K562 (cell line): Measurements from ENCODE around the gene UBR3. TPM values are rescaled to one million over a fixed set of nuclear protein-coding genes. Genes with fewer than 3 reads are reported as not detected.

ENCODE experiments used
- ATAC-seq: fragments of 200-7000 bp; cut with Tn5 transposase; 3 replicates; pipeline ENCODE4 v1.9.1; 2020; ENCODE audit warnings: moderate library complexity
- BruUV-seq: library from RNA; stranded (reverse); fragments of 400-500 nt; replicated peaks from 2 replicates; lab custom pipeline; 2021; lab: Mats Ljungman, UMichigan
- CTCF ChIA-PET: fragments of 300-600 bp; formaldehyde crosslinking; extraction: SDS; loops from one replicate; lab custom pipeline; 2021; ENCODE audit warnings: low intra/inter-chr PET ratio; lab: Yijun Ruan, JAX
- POLR2A ChIA-PET: fragments of 300-600, 350-650 bp; sonication (Branson Sonifier 250); formaldehyde crosslinking; extraction: SDS; loops from one replicate; lab custom pipeline; 2021; ENCODE audit warnings: antibody characterized with exemption, inconsistent platforms; lab: Yijun Ruan, JAX
- DNase-seq, 4 experiments: peaks; one replicate each; pipeline versions ENCODE4 v3.0.0 to v3.0.0-alpha.2; 2011 to 2018; ENCODE audit warnings: low spot score in 3 of 4, mixed read lengths in 3 of 4; ENCODE audit errors: extremely low read depth in 1 of 4
- FAIRE-seq: peaks from 2 replicates; lab custom pipeline; 2011; peaks lifted over from hg19 to GRCh38; lab: Jason Lieb, UNC
- H2AFZ ChIP-seq: 2 replicates; pipeline ENCODE4 v1.6.0; 2011; ENCODE audit warnings: low read depth, low read length, control low read depth, inconsistent platforms
- H3K27ac ChIP-seq: fragments of 200-600 bp; 3 replicates; pipeline ENCODE4 v1.8.0; 2011; ENCODE audit warnings: low read depth, mild to moderate bottlenecking, control low read depth, inconsistent platforms, low read length, moderate library complexity, mixed read lengths; ENCODE audit errors: extremely low read depth
- H3K27me3 ChIP-seq, 2 experiments: fragments of 300-600 bp in 1 of 2; 2 replicates in 1 of 2; 3 replicates in 1 of 2; pipeline versions ENCODE4 v1.6.0 to v1.8.0; 2011; ENCODE audit warnings: inconsistent platforms in 2 of 2, low read length in 2 of 2, mild to moderate bottlenecking in 1 of 2, mixed read lengths in 1 of 2, moderate library complexity in 1 of 2; ENCODE audit not compliant: control insufficient read depth in 2 of 2, insufficient read depth in 2 of 2
- H3K36me3 ChIP-seq: fragments of 300-600 bp; 3 replicates; pipeline ENCODE4 v1.8.0; 2011; ENCODE audit warnings: mild to moderate bottlenecking, low read length, inconsistent platforms; ENCODE audit not compliant: control insufficient read depth, insufficient read depth
- H3K4me1 ChIP-seq, 2 experiments: fragments of 200-600 bp in 1 of 2; replicated peaks in 1 of 2; 2 replicates in 1 of 2; 3 replicates in 1 of 2; pipeline versions ENCODE4 v1.5.1 to v1.8.0; 2011; ENCODE audit warnings: inconsistent platforms in 2 of 2, low read length in 2 of 2, mild to moderate bottlenecking in 1 of 2, mixed read lengths in 1 of 2, moderate library complexity in 1 of 2; ENCODE audit not compliant: control insufficient read depth in 2 of 2, insufficient read depth in 2 of 2
- H3K4me2 ChIP-seq: 2 replicates; pipeline ENCODE4 v1.6.1; 2011; ENCODE audit warnings: low read length, control low read depth, inconsistent platforms, mixed read lengths; ENCODE audit not compliant: insufficient read depth
- H3K4me3 ChIP-seq: fragments of 200-600 bp; sonication (generic), shearing (Covaris generic); 2 replicates; pipeline ENCODE4 v1.5.1; 2016; ENCODE audit warnings: control low read depth, inconsistent platforms
- H3K79me2 ChIP-seq: fragments of 200-600 bp; 3 replicates; pipeline ENCODE4 v1.8.0; 2011; ENCODE audit warnings: low read length, inconsistent platforms; ENCODE audit not compliant: control insufficient read depth, insufficient read depth
- H3K9ac ChIP-seq, 2 experiments: 2 replicates each; pipeline versions ENCODE4 v1.6.0 to v1.6.1; 2011; ENCODE audit warnings: low read depth in 2 of 2, low read length in 2 of 2, control low read depth in 1 of 2, inconsistent platforms in 1 of 2, mild to moderate bottlenecking in 1 of 2, mixed read lengths in 1 of 2; ENCODE audit not compliant: insufficient read depth in 1 of 2
- H3K9me1 ChIP-seq: one replicate; pipeline ENCODE4 v1.6.0; 2011; ENCODE audit warnings: inconsistent platforms, mild to moderate bottlenecking, low read length, moderate library complexity; ENCODE audit not compliant: control insufficient read depth, insufficient read depth
- H3K9me3 ChIP-seq: replicated peaks from 2 replicates; pipeline ENCODE4 v1.5.1; 2011; ENCODE audit warnings: low read depth, low read length, inconsistent platforms; ENCODE audit not compliant: control insufficient read depth, insufficient read depth
- H4K20me1 ChIP-seq: replicated peaks from 2 replicates; pipeline ENCODE4 v1.6.1; 2011; ENCODE audit warnings: low read length, inconsistent platforms, mixed read lengths; ENCODE audit not compliant: control insufficient read depth, insufficient read depth
- C11orf30 ChIP-seq: fragments of 450-650 bp; IDR thresholded peaks from 2 replicates; pipeline ENCODE4 v1.6.1; 2016; ENCODE audit warnings: low read depth, mild to moderate bottlenecking
- ETV1 ChIP-seq: fragments of 450-650 bp; conservative IDR thresholded peaks from 2 replicates; pipeline ENCODE4 v1.6.1; 2016; ENCODE audit warnings: missing genetic modification characterization, control low read depth, low read depth, missing compliant biosample characterization
- NR4A1 ChIP-seq, 2 experiments: fragments of 250-450 bp in 1 of 2; fragments of 450-650 bp in 1 of 2; sonication (Bioruptor Pico) in 1 of 2; IDR thresholded peaks; 2 replicates each; pipeline versions ENCODE4 v1.4.0 to v1.6.1; 2016 to 2020; ENCODE audit warnings: mild to moderate bottlenecking in 2 of 2, missing compliant biosample characterization in 1 of 2, missing genetic modification characterization in 1 of 2, moderate library complexity in 1 of 2
- PTRF ChIP-seq: fragments of 450-650 bp; IDR thresholded peaks from 2 replicates; pipeline ENCODE4 v1.6.1; 2016; ENCODE audit warnings: mild to moderate bottlenecking, missing genetic modification characterization, missing compliant biosample characterization
- ZNF445 ChIP-seq: fragments of 250-450 bp; sonication (Bioruptor Pico); IDR thresholded peaks from 2 replicates; pipeline ENCODE4 v1.4.0; 2020; ENCODE audit warnings: low read depth, mild to moderate bottlenecking, moderate library complexity
- ZNF76 ChIP-seq: fragments of 250-450 bp; sonication (Bioruptor Pico); IDR thresholded peaks from 2 replicates; pipeline ENCODE4 v1.4.0; 2020; ENCODE audit warnings: mild to moderate bottlenecking, moderate library complexity, borderline replicate concordance
- ZNF79 ChIP-seq: fragments of 250-450 bp; sonication (Bioruptor Pico); IDR thresholded peaks from 2 replicates; pipeline ENCODE4 v1.4.0; 2020; ENCODE audit warnings: low read depth, mild to moderate bottlenecking, moderate library complexity
- in situ Hi-C: fragments of 300-500 bp; cut with MboI; formaldehyde crosslinking; loops from 4 replicates; pipeline ENCODE4 v1.15.0; 2018; ENCODE audit warnings: inconsistent platforms, mixed read lengths
- intact Hi-C: fragments of 100-400 bp; cut with micrococcal nuclease; formaldehyde crosslinking; loops from 2 replicates; pipeline ENCODE4 v1.14.2; 2022
- polyA plus RNA-seq, 8 experiments: library from polyadenylated mRNA; depleted of rRNA in 4 of 8; stranded (reverse) in 5 of 8; unstranded in 3 of 8; fragments of >200 nt; fragmentation: Nextera tagmentation in 2 of 8; fragmentation: Illumina TruSeq in 1 of 8; extraction: Ambion mirVana in 2 of 8; extraction: Trizol in 1 of 8; gene quantifications; 2 replicates each; pipeline versions ENCODE4 v1.2.1 to v1.2.3, GENCODE V29; 2011 to 2014; ENCODE audit warnings: inconsistent platforms in 1 of 8, missing spikeins in 1 of 8
- total RNA-seq, 7 experiments: library from RNA; depleted of rRNA in 6 of 7; stranded (reverse); fragments of >200 nt in 6 of 7; fragmentation: Illumina TruSeq in 2 of 7; extraction: Trizol in 2 of 7; gene quantifications; 2 replicates each; pipeline versions ENCODE4 v1.2.1 to v1.2.3, GENCODE V29; 2011 to 2021; ENCODE audit warnings: low replicate concordance in 1 of 7
- TF ChIP-seq, protein P1 (sequence below): sonication (generic); formaldehyde crosslinking; IDR thresholded peaks from 2 replicates; pipeline ENCODE4 v1.8.1; 2022; ENCODE audit warnings: missing genetic modification reagents
- TF ChIP-seq, protein P2 (sequence below): fragments of 250-450 bp; sonication (Bioruptor Pico); IDR thresholded peaks from 2 replicates; pipeline ENCODE4 v1.9.0; 2021; ENCODE audit warnings: mild to moderate bottlenecking, inconsistent platforms

Gene UBR3
- total and polyA plus RNA-seq, 9 of the 15 experiments (the other 6 are each of a cell fraction or from before 2014, with no cell fraction given) = 14.4 to 63.5 (median 40.4) TPM

DNA sequence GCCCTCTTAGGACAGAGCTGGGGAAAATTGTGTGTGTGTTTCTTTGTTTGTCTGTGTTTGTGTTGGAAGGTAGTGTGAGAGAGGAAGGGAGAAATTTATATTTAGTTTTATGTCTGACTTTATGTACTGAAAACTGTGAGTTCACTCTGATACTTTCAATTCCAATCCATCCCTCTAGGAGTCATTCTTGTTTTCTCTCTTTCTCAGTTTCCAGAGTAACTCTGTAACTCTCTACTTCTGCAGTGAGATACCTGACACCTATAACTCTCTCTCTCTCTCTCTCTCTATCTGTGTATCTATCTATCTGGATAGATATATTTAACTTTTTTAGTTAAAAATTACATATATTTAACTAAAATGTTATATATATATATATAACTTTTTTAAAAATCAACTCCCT lies 128.7 kb downstream of the UBR3 start:
- H3K27me3 ChIP-seq = no peaks in the 10 kb centered on the region
- H2AFZ ChIP-seq = no peak overlapping the region
- FAIRE-seq (no peak), DNase-seq (no peak), ATAC-seq (no peak)
- H3K4me2 ChIP-seq = no peak overlapping the region
- no peak overlapping the region for H3K4me3 ChIP-seq
- no peaks in the 10 kb centered on the region for H3K9me3 ChIP-seq
- H3K9me1 ChIP-seq = no peaks in the 10 kb centered on the region
- no TSS peak for BruUV-seq
- H3K27ac ChIP-seq = no peak overlapping the region
- H3K9ac ChIP-seq = no peak overlapping the region
- no peak for TF ChIP-seq PTRF (tag)
- TF ChIP-seq ZNF76 (CRISPR knock-in tag) = no peak
- TF ChIP-seq ZNF79 (CRISPR knock-in tag) = no peak
- TF ChIP-seq, protein P1, sequence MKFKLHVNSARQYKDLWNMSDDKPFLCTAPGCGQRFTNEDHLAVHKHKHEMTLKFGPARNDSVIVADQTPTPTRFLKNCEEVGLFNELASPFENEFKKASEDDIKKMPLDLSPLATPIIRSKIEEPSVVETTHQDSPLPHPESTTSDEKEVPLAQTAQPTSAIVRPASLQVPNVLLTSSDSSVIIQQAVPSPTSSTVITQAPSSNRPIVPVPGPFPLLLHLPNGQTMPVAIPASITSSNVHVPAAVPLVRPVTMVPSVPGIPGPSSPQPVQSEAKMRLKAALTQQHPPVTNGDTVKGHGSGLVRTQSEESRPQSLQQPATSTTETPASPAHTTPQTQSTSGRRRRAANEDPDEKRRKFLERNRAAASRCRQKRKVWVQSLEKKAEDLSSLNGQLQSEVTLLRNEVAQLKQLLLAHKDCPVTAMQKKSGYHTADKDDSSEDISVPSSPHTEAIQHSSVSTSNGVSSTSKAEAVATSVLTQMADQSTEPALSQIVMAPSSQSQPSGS = no peak
- TF ChIP-seq ETV1 (tag) = no peak
- no peak for TF ChIP-seq NR4A1 (CRISPR knock-in tag; IDR thresholded peaks at IDR 0.05)
- TF ChIP-seq NR4A1 (tag; IDR thresholded peaks at IDR 0.05) = no peak
- TF ChIP-seq, protein P2, sequence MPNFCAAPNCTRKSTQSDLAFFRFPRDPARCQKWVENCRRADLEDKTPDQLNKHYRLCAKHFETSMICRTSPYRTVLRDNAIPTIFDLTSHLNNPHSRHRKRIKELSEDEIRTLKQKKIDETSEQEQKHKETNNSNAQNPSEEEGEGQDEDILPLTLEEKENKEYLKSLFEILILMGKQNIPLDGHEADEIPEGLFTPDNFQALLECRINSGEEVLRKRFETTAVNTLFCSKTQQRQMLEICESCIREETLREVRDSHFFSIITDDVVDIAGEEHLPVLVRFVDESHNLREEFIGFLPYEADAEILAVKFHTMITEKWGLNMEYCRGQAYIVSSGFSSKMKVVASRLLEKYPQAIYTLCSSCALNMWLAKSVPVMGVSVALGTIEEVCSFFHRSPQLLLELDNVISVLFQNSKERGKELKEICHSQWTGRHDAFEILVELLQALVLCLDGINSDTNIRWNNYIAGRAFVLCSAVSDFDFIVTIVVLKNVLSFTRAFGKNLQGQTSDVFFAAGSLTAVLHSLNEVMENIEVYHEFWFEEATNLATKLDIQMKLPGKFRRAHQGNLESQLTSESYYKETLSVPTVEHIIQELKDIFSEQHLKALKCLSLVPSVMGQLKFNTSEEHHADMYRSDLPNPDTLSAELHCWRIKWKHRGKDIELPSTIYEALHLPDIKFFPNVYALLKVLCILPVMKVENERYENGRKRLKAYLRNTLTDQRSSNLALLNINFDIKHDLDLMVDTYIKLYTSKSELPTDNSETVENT (CRISPR knock-in tag) = no peak
- TF ChIP-seq ZNF445 = no peak
- TF ChIP-seq C11orf30 = no peak
- H3K4me1 ChIP-seq = no peaks in the 10 kb centered on the region
- ChIA-PET POLR2A (no interaction called here), CTCF (no interaction called here)
- intact Hi-C loops = no loop called here
- in situ Hi-C loops = no loop called here
- H4K20me1 ChIP-seq = no peaks in the 10 kb centered on the region
- H3K79me2 ChIP-seq = no peaks in the 10 kb centered on the region
- peaks cover 27% of the 10 kb centered on the region for H3K36me3 ChIP-seq
